Endothelial cell of umbilical vein (primary cell): ENCODE data around the gene ZMAT5. TPM values are rescaled to one million over a fixed set of nuclear protein-coding genes. Genes with fewer than 3 reads are reported as not detected.

Experiments
- BruUV-seq: library from RNA; stranded (reverse); fragments of 400-500 nt; replicated peaks from 2 replicates; lab custom pipeline; 2021; lab: Mats Ljungman, UMichigan
- CTCF ChIA-PET: fragments of 300-600, 350-600 bp; sonication (Branson Sonifier 250); formaldehyde crosslinking; loops from one replicate; lab custom pipeline; 2021; ENCODE audit warnings: antibody characterized with exemption, inconsistent platforms; lab: Charles Lee
- POLR2A ChIA-PET: fragments of 300-600, 350-600 bp; sonication (Branson Sonifier 250); formaldehyde crosslinking; loops from one replicate; lab custom pipeline; 2021; ENCODE audit warnings: antibody characterized with exemption, inconsistent platforms; lab: Charles Lee
- DNase-seq: peaks from one replicate; pipeline ENCODE4 v3.0.0-alpha.2; 2011; ENCODE audit warnings: low read depth, low spot score
- FAIRE-seq: peaks from 2 replicates; lab custom pipeline; 2011; peaks lifted over from hg19 to GRCh38; lab: Jason Lieb, UNC
- H2AFZ ChIP-seq: 2 replicates; pipeline ENCODE4 v1.6.0; 2012; ENCODE audit warnings: low read depth, low read length, control low read depth, inconsistent platforms
- H3K27ac ChIP-seq: 2 replicates; pipeline ENCODE4 v1.5.1; 2011; ENCODE audit warnings: low read depth, mild to moderate bottlenecking, control low read depth, low read length, moderate library complexity; ENCODE audit not compliant: insufficient read depth
- H3K27me3 ChIP-seq, 2 experiments: 2 replicates each; pipeline versions ENCODE4 v1.6.0 to v1.6.1; 2011; ENCODE audit warnings: low read length in 2 of 2, mixed read lengths in 1 of 2; ENCODE audit not compliant: control insufficient read depth in 2 of 2, insufficient read depth in 2 of 2
- H3K36me3 ChIP-seq, 2 experiments: 2 replicates in 1 of 2; 3 replicates in 1 of 2; pipeline ENCODE4 v1.5.1; 2011; ENCODE audit warnings: low read length in 2 of 2, mild to moderate bottlenecking in 1 of 2, moderate library complexity in 1 of 2; ENCODE audit not compliant: control insufficient read depth in 2 of 2, insufficient read depth in 2 of 2; ENCODE audit errors: extremely low read depth in 1 of 2
- H3K4me1 ChIP-seq: 3 replicates; pipeline ENCODE4 v1.5.1; 2011; ENCODE audit warnings: mild to moderate bottlenecking, low read length; ENCODE audit not compliant: control insufficient read depth, insufficient read depth; ENCODE audit errors: extremely low read depth
- H3K4me2 ChIP-seq: 2 replicates; pipeline ENCODE4 v1.6.1; 2011; ENCODE audit warnings: low read length, control low read depth, mixed read lengths; ENCODE audit not compliant: insufficient read depth
- H3K4me3 ChIP-seq, 3 experiments: fragments of 200-600 bp in 1 of 3; sonication (generic), shearing (Covaris generic) in 1 of 3; replicated peaks in 1 of 3; 2 replicates each; pipeline ENCODE4 v1.5.1; 2011 to 2016; ENCODE audit warnings: control low read depth in 3 of 3, low read length in 3 of 3, mild to moderate bottlenecking in 2 of 3, inconsistent platforms in 1 of 3, low read depth in 1 of 3, moderate library complexity in 1 of 3; ENCODE audit not compliant: insufficient read depth in 1 of 3
- H3K79me2 ChIP-seq: 2 replicates; pipeline ENCODE4 v1.6.0; 2012; ENCODE audit warnings: low read length, inconsistent platforms; ENCODE audit not compliant: control insufficient read depth, insufficient read depth
- H3K9ac ChIP-seq: replicated peaks from 2 replicates; pipeline ENCODE3; 2011; ENCODE audit warnings: low read length, control low read depth; ENCODE audit not compliant: insufficient read depth; ENCODE audit errors: extremely low read depth
- H3K9me1 ChIP-seq: replicated peaks from 3 replicates; pipeline ENCODE4 v1.6.0; 2011; ENCODE audit warnings: mild to moderate bottlenecking, low read length; ENCODE audit not compliant: control insufficient read depth, insufficient read depth; ENCODE audit errors: extremely low read depth
- H3K9me3 ChIP-seq: replicated peaks from 2 replicates; pipeline ENCODE4 v1.5.1; 2012; ENCODE audit warnings: low read length, inconsistent platforms; ENCODE audit not compliant: control insufficient read depth, insufficient read depth
- H4K20me1 ChIP-seq: replicated peaks from 2 replicates; pipeline ENCODE3; 2011; ENCODE audit warnings: mild to moderate bottlenecking, low read length; ENCODE audit not compliant: control insufficient read depth, insufficient read depth; ENCODE audit errors: extremely low read depth
- CTCF ChIP-seq, 2 donors: IDR thresholded peaks; 1 replicate in 1 of 2; 2 replicates in 1 of 2; pipeline ENCODE4 v1.5.1; 2011; ENCODE audit warnings: low read length in 2 of 2, mild to moderate bottlenecking in 2 of 2, moderate library complexity in 2 of 2, control low read depth in 1 of 2, inconsistent platforms in 1 of 2, low read depth in 1 of 2; ENCODE audit not compliant: insufficient read depth in 1 of 2; ENCODE audit errors: extremely low read depth in 1 of 2
- FOS ChIP-seq: IDR thresholded peaks from 2 replicates; pipeline ENCODE4 v1.6.1; 2011; ENCODE audit warnings: mild to moderate bottlenecking, low read length, moderate library complexity, borderline replicate concordance; ENCODE audit not compliant: insufficient read depth
- GATA2 ChIP-seq: IDR thresholded peaks from 2 replicates; pipeline ENCODE4 v1.7.0; 2011; ENCODE audit warnings: low read depth, mild to moderate bottlenecking, moderate library complexity, mixed read lengths, low read length; ENCODE audit not compliant: insufficient read length, insufficient read depth
- JUN ChIP-seq: IDR thresholded peaks from 2 replicates; pipeline ENCODE4 v1.6.1; 2011; ENCODE audit warnings: borderline replicate concordance, low read depth; ENCODE audit not compliant: insufficient read length, insufficient read depth
- MAX ChIP-seq: IDR thresholded peaks from 2 replicates; pipeline ENCODE4 v1.6.1; 2011; ENCODE audit not compliant: insufficient read depth, insufficient read length
- MYC ChIP-seq: IDR thresholded peaks from one replicate; pipeline ENCODE4 v1.6.1; 2011; ENCODE audit warnings: mild to moderate bottlenecking, low read depth, low read length
- POLR2A ChIP-seq: IDR thresholded peaks from 2 replicates; pipeline ENCODE4 v1.6.1; 2012; ENCODE audit warnings: low read depth, mild to moderate bottlenecking, control low read depth, low read length
- POLR2AphosphoS5 ChIP-seq: IDR thresholded peaks from 2 replicates; pipeline ENCODE4 v1.6.1; 2012; ENCODE audit warnings: low read depth, mild to moderate bottlenecking, control low read depth, low read length, moderate library complexity; ENCODE audit not compliant: insufficient read depth
- dilution Hi-C: fragments of 300-500 bp; cut with MboI; formaldehyde crosslinking; loops from one replicate; pipeline ENCODE4 v1.15.0; 2019; ENCODE audit warnings: low sequenced_read_pairs; ENCODE audit not compliant: extremely low pct_ligation_motif_present
- intact Hi-C: fragments of 100-400 bp; cut with micrococcal nuclease; formaldehyde crosslinking; loops from one replicate; pipeline ENCODE4 v1.10.0; 2022
- polyA plus RNA-seq, 4 experiments: library from polyadenylated mRNA; depleted of rRNA in 3 of 4; stranded (reverse) in 3 of 4; unstranded in 1 of 4; fragments of >200 nt; gene quantifications; 2 replicates each; pipeline versions ENCODE4 v1.2.1 to v1.2.3, GENCODE V29; 2011 to 2012; ENCODE audit warnings: missing spikeins in 1 of 4
- total RNA-seq: library from RNA; stranded (reverse); gene quantifications from 2 replicates; pipeline ENCODE4 v1.2.3, GENCODE V29; 2021

ZMAT5 gene
- total and polyA plus RNA-seq, 2 donors (not counting 3 experiments of a cell fraction or from before 2014, with no cell fraction given), result 24.9 to 43.6 TPM

GRCh38 chr22:29795663-29796062 is 28.9 kb upstream of the ZMAT5 start:
- dilution Hi-C loops (no loop called here), intact Hi-C loops (loop anchor here (10.0 kb wide), 1 partner anchor 289 kb away; the partner anchor contains the start of gene HORMAD2)
- no peak for DNase-seq
- BruUV-seq, result no TSS peak
- Histone ChIP-seq H3K9ac (no peak overlapping the region), H4K20me1 (no peaks in the 10 kb centered on the region), H3K27me3 (no peaks in the 10 kb centered on the region), H3K79me2 (no peaks in the 10 kb centered on the region), H3K9me1 (no peaks in the 10 kb centered on the region), H3K9me3 (no peaks in the 10 kb centered on the region), H3K4me1 (peaks cover 14% of the 10 kb centered on the region), H3K4me3 (no peak overlapping the region), H3K36me3 (peaks cover 11 to 34% of the 10 kb centered on the region in 2 experiments), H3K4me2 (no peak overlapping the region), H3K27ac (no peak overlapping the region), H2AFZ (no peak overlapping the region)
- TF ChIP-seq MAX (no peak), MYC (no peak), CTCF (IDR thresholded peaks at IDR 0.05; ENCODE audit: extremely low read depth in 1 of 2, insufficient read depth in 1 of 2, low read depth in 1 of 2, low read length in 2 of 2) (no peak), FOS (no peak), POLR2A (no peak), JUN (no peak), GATA2 (no peak), POLR2AphosphoS5 (no peak)
- no peak for FAIRE-seq
- POLR2A ChIA-PET, result no interaction called here
- CTCF ChIA-PET, result interaction anchor here (1.2 to 1.5 kb wide), 2 partner anchors 210 to 293 kb away, joined by 3 to 7 read pairs; no protein-coding TSS in a partner anchor
